Stomach smooth muscle (tissue), 2 donors: ENCODE results near the gene SPDL1.

Source experiments
- H3K27ac ChIP-seq: one replicate; pipeline ENCODE4 v1.7.0; 2013; ENCODE audit warnings: mild to moderate bottlenecking, low read length, inconsistent platforms
- H3K27me3 ChIP-seq, 2 donors: one replicate each; pipeline ENCODE4 v1.7.0; 2013; ENCODE audit warnings: low read length in 2 of 2; ENCODE audit not compliant: insufficient read depth in 2 of 2, control insufficient read depth in 1 of 2
- H3K36me3 ChIP-seq, 2 donors: one replicate each; pipeline ENCODE4 v1.7.0; 2013; ENCODE audit warnings: low read length in 2 of 2; ENCODE audit not compliant: control insufficient read depth in 2 of 2, insufficient read depth in 2 of 2
- H3K4me1 ChIP-seq: one replicate; pipeline ENCODE4 v1.7.0; 2013; ENCODE audit warnings: low read length; ENCODE audit not compliant: control insufficient read depth, insufficient read depth
- H3K4me3 ChIP-seq, 2 donors: one replicate each; pipeline ENCODE4 v1.7.0; 2013; ENCODE audit warnings: low read length in 2 of 2
- H3K9ac ChIP-seq, 2 donors: one replicate each; pipeline ENCODE4 v1.7.0; 2013; ENCODE audit warnings: low read length in 2 of 2, mild to moderate bottlenecking in 1 of 2
- H3K9me3 ChIP-seq, 2 donors: one replicate each; pipeline ENCODE4 v1.7.0; 2013; ENCODE audit warnings: low read length in 2 of 2; ENCODE audit not compliant: control insufficient read depth in 2 of 2
- donor health status: healthy.
- donor health status: Pancreatic carcinoma.

The SPDL1 gene

DNA sequence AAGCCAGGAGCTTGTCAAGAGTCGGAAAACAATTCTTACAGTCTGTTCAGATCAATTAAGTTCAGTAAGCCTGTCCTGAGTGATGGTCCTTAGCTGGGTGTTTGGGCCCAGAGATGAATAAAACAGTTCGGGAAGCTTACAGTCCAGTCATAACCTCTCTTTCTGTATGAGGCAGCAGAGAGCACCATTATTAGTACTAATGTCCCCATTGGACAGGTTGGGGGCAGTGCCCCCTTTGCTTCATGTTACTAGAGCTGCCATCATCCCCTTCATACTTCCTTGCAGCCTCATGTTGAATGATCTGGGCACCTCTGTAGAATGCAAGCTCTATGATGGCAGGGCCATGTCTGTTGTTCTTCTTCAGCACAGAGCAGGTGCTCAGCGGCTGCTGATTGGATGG lies 63.3 kb downstream of the SPDL1 start:
- H3K9ac ChIP-seq: no peak overlapping the region
- H3K4me3 ChIP-seq: no peak overlapping the region
- H3K36me3 ChIP-seq: no peaks in the 10 kb centered on the region
- H3K27ac ChIP-seq: no peak overlapping the region
- H3K9me3 ChIP-seq: no peaks in the 10 kb centered on the region
- peaks cover 0 to 5% of the 10 kb centered on the region in 2 donors for H3K27me3 ChIP-seq
- H3K4me1 ChIP-seq: peaks cover 8% of the 10 kb centered on the region

DNA sequence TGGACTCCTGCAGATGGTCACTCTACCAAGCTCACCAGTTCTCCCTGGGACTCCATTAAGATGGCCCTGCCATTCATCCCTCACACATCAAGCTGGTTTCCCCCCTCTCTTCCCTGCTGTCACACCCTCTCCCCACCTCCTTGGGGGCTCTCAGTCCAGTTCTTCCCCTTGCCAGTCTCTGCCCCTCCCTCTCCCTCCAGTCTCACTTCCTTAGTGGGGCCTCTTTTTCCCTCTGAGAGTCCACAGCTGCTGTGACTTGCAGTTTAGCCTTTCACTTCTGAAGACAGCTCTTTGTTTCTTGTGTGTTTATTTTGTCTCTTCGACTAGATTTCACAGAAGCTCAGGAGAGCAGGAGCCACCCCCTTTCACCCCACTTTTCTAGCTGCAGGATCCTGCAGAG lies 64.0 kb downstream of the SPDL1 start:
- Histone ChIP-seq H3K4me3 (no peak overlapping the region), H3K27me3 (peaks cover 0 to 5% of the 10 kb centered on the region in 2 donors), H3K9me3 (no peaks in the 10 kb centered on the region), H3K4me1 (peaks cover 11% of the 10 kb centered on the region), H3K27ac (no peak overlapping the region), H3K9ac (no peak overlapping the region), H3K36me3 (no peaks in the 10 kb centered on the region)

DNA sequence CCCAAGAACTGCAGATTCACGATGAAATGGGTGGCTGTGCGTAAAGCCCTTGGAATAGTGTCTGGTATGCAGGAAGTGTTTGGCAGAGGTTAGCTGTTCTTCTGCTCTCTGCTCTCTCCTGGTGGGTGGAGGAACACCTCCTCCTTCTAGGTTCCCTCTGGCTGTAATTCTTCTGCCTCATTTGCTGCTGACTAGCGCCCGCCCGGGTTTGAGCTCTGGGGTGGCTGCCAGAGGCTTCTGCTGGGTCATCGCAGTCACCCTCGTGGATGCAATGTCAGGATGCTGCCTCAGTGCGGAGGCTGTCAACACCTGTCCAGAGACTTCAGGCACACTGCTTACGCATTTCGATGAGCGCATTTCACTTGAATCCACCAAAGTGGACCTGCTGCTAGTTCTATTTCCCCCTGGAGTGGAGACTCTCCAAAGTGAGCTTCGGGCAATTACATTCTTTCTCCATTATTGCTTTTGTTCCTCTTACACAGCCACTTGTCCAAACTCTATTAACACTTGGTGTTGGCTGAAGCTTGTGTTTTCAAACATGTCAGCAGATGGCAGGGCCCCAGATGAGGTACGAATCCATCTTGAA lies 65.2 kb downstream of the SPDL1 start:
- Histone ChIP-seq H3K36me3 (no peaks in the 10 kb centered on the region), H3K4me3 (no peak overlapping the region), H3K4me1 (peaks cover 11% of the 10 kb centered on the region), H3K27ac (no peak overlapping the region), H3K27me3 (peaks cover 0 to 4% of the 10 kb centered on the region in 2 donors), H3K9ac (no peak overlapping the region), H3K9me3 (no peaks in the 10 kb centered on the region)

DNA sequence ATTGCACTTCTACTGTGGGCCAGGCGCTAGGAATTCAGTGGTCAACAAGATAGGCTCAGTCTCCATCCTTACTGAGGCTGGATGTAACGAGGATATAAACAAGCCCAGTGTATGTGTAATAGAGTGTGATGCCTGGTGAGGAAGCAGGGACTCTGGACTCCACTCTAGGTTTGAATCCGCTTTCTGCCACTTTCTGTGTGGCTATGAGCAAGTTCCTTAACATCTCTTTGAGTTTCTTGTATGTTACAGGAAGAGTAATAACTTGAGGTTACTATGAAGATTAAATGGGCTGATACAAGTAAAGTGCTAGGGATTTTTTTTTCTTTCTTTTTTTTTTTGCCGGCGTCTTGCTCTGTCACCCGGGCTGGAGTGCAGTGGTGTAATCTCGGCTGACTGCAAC lies 65.9 kb downstream of the SPDL1 start:
- peaks cover 0 to 3% of the 10 kb centered on the region in 2 donors for H3K27me3 ChIP-seq
- no peaks in the 10 kb centered on the region for H3K36me3 ChIP-seq
- no peak overlapping the region for H3K4me3 ChIP-seq
- H3K9me3 ChIP-seq: no peaks in the 10 kb centered on the region
- no peak overlapping the region for H3K27ac ChIP-seq
- peaks cover 11% of the 10 kb centered on the region for H3K4me1 ChIP-seq
- no peak overlapping the region for H3K9ac ChIP-seq

DNA sequence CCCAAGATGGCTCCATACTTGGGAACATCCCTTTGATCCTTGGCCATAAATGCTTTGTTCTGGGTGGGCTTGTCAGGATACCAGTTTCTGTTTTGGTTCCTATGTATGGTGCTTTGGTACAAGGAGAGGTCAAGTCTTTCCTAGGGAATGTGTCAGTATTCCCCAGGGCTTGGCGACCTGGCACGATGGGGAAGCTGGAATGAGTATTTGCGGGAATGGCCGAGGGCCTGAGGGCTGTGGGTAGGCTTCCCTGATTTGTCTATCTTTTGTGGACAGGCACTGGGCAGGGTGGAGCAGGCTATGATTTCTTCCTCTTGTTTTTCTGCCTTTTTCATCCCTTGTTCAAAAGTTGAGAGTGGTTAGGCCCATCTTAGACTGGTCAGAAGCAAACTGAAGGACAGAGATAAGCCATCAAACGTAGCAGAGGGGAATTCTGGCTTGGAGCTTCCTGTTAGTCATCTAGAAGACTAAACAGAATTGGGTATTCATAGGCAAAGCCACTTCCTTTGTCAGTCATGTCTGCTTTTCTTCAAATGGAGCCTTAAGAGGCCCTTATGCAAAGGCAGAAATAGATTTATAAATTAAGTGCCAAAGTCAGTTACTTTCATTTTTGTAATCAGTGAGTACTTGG lies 67.2 kb downstream of the SPDL1 start:
- H3K4me1 ChIP-seq: peaks cover 11% of the 10 kb centered on the region
- H3K27ac ChIP-seq: no peak overlapping the region

DNA sequence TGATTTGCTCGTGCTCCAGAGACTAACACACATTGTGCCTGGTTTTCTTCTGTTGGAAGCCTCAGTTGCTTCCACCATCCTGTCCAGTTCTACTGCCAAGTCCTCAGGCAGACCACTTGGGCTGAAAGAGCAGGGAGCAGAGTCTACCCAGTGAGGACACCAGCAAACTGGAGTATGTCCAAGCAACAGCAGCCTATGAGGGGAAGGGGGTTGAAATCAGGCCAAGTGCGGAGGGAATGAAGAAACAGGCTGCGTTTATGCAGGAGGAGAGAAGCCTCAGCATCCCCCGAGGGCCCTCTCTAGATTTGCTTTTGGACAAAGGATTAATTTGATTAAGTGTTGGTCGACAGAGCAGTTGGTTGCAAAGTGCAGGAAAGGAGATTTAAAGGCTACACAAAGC lies 68.0 kb downstream of the SPDL1 start:
- peaks cover 0 to 3% of the 10 kb centered on the region in 2 donors for H3K27me3 ChIP-seq
- no peak overlapping the region for H3K9ac ChIP-seq
- H3K27ac ChIP-seq: no peak overlapping the region
- H3K36me3 ChIP-seq: no peaks in the 10 kb centered on the region
- no peaks in the 10 kb centered on the region for H3K9me3 ChIP-seq
- H3K4me3 ChIP-seq: peak overlapping the region in 1 of 2 donors; percentile 35
- H3K4me1 ChIP-seq: peaks cover 11% of the 10 kb centered on the region

More for the DNA sequence above, 67.2 kb downstream of the SPDL1 start:
- Histone ChIP-seq H3K36me3 (no peaks in the 10 kb centered on the region), H3K27me3 (peaks cover 0 to 3% of the 10 kb centered on the region in 2 donors), H3K9me3 (no peaks in the 10 kb centered on the region), H3K4me3 (no peak overlapping the region), H3K9ac (no peak overlapping the region)

DNA sequence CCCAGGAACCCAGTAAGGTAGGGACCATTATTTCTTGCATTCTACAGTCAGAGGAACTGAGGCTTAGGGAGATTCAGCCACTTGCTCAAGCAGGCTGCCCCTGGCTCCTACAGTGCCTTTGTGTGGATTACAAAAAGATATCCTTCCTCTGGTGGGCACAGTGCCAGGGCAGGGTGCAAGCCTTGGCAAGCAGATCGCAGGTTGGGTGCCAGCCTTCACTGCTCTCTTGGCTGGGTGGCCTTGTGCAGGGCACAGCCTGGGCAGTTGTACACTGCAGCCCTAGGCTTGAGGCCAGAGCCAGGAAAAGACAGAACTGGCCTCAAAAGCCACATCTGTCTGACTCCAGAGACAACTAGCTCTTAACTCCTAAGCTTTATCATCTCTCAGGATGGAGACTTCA lies 68.5 kb downstream of the SPDL1 start:
- no peak overlapping the region for H3K9ac ChIP-seq
- H3K36me3 ChIP-seq: no peaks in the 10 kb centered on the region
- no peaks in the 10 kb centered on the region for H3K9me3 ChIP-seq
- no peak overlapping the region for H3K27ac ChIP-seq
- H3K4me3 ChIP-seq: no peak overlapping the region
- peaks cover 11% of the 10 kb centered on the region for H3K4me1 ChIP-seq
- H3K27me3 ChIP-seq: peaks cover 0 to under 1% of the 10 kb centered on the region in 2 donors

DNA sequence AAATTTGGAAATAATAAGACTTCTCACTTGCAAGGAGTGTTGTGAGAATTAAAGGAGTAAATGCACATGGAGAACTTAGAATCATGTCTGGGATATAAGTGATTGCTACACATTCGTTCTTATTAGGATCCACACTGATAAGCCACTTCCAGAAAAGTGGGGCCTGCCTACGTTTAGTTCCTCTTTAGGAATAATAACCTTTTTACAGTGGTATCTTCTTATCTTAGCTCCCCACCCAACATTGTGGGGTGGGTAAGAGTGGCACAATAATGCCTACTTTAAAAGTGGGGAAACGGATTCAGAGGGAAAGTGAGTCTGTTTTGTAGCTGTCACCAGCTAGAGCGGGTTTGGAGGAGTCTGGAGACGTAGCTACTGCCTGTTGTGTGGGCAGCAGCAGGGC lies 69.5 kb downstream of the SPDL1 start:
- Histone ChIP-seq H3K36me3 (no peaks in the 10 kb centered on the region), H3K4me3 (no peak overlapping the region), H3K27me3 (no peaks in the 10 kb centered on the region), H3K9me3 (no peaks in the 10 kb centered on the region), H3K9ac (no peak overlapping the region), H3K4me1 (peaks cover 8% of the 10 kb centered on the region), H3K27ac (no peak overlapping the region)
